CD1c-positive myeloid dendritic cell (primary cell): ENCODE results near the gene FAN1.

ENCODE experiments used
- DNase-seq: peaks from one replicate; pipeline ENCODE4 v3.0.0-alpha.2; 2016; ENCODE audit errors: extremely low spot score

FAN1 gene

DNA sequence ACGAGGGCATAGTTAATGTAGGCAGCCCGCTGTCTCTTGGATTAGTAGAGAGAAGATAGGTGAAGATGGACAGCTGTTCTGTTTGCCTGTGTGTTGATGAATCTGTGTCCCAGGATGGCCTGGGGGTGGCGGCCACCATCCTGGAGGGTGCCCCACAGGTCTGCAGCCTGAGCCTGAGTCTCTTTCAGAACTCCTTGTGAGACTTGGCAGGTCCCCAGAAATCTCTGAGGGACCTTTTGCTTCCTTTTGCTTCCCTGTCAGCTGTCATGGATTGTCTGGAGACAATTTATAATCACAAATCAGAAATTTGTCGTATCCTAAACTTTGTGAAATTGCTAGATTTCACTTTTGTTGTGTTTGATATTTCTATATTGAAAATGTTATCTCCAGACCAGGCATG lies 17.4 kb downstream of the FAN1 start:
- DNase-seq: no peak

DNA sequence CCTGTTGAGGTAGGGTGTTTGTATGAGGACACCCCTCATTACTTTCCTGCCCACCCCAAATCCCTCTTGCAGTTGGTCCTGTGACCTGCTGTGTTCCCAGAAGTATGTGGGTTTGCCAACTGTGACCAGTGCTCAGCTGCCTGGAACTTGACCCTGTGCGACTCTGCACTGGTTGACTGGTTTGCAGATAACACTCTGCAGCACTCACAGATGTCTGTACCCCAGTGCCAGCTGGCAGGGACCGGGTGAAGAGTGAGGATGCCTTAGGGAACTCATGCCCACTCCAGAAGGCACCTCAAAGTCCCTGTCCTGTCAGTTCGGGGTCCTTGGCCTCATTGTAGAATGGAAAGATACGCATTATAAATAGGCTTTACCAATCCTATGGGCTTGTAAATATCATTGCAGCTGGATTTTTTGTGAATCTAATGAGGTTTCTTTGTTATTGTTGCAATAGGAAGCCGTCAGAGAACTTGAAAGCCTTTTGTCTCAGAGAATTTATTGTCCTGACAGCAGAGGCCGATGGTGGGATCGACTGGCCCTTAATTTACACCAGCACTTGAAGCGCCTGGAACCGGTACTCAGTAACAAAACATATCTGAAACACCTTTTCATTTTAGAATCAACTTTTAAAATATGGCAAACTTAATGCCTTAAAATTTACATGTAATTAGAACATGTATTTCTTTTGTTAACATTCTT lies 18.2 kb downstream of the FAN1 start:
- no peak for DNase-seq

GRCh38 chr15:30922480-30923311 lies 19.0 kb downstream of the FAN1 start:
- DNase-seq: no peak

- no peak for DNase-seq
Measured at GRCh38 chr15:30923429-30923828, 19.7 kb downstream of the FAN1 start.

DNA sequence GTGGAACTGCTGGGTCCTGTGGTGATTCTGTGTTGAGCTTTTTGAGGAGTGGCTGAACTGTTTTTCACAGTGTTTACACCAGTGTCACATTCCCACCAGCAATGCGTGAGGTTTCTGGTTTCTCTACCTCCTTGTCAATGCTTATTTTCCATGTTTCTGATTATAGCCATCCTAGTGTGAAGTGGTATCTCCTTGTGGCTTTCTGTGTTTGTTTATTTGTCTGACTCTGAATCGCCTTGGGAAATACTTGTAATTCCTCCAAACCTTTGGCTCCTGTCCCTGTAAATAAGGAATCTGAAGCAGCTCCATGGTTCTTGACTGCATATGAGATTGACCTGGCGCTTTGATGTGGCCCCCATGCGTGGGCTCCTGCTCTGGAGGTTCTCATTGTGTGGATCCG lies 20.6 kb downstream of the FAN1 start:
- DNase-seq: no peak

DNA sequence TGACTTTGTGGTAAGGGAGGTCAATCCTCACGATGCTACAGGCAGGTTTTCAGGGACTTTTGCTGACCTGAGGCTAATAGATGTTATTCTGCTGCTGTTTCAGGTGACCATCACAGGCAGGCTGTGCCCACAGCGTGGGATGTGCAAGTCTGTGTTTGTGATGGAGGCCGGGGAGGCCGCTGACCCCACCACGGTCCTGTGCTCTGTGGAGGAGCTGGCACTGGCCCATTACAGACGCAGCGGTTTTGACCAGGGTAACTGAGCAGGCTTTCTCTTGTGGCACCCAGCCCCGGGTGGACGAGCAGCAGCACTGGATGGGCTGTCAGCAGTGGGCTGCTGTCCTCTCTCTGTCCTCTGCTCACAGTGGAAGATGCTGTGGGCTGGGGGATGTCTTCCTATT lies 22.0 kb downstream of the FAN1 start:
- DNase-seq: no peak

- DNase-seq: no peak
Measured at GRCh38 chr15:30926161-30926560, 22.4 kb downstream of the FAN1 start.

GRCh38 chr15:30927148-30927761 lies 23.5 kb downstream of the FAN1 start:
- DNase-seq: no peak

DNA sequence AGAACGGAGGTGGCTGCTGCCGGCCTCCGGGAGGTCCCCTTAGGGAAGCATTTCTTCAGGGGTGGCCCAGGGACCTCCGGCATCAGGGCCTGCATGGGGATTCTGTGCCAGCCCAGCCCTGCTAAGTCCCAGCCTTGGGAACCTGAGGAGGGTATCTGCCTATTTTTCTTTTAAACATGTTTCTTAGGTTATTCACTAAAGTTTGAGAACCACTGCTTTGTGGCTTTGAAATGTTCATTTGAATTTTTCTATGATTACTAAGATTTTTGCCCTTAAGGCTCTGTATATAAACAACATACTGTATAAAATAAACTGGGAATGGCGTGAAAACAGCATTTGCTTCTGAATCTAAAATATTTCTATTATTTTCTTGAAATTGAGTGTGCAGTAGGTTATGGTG lies 24.4 kb downstream of the FAN1 start:
- DNase-seq: no peak

DNA sequence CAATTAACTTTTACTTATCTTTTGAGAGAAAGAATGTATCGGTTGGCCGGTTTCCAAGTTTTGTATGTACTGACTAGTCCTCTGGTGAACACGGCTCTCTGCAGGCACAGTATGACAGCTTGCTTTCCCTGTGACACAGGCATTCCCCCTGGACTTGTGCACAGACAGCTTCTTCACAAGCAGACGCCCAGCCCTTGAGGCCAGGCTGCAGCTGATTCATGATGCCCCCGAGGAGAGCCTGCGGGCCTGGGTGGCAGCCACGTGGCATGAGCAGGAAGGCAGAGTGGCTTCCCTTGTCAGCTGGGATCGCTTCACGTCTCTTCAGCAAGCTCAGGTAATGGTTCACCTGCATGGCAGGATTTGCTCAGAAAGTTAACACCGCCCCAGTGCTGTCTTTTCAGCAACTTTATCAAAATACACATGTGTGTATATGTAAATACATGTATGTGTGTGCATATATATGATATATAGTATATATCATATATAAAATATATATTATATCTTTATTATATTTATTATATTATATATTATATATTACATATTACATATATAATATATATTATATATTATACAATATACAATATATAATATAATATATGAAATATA lies 25.5 kb downstream of the FAN1 start:
- no peak for DNase-seq

GRCh38 chr15:30929982-30930381 lies 26.3 kb downstream of the FAN1 start:
- DNase-seq: no peak

GRCh38 chr15:30930422-30930821 lies 26.7 kb downstream of the FAN1 start:
- no peak for DNase-seq

- no peak for DNase-seq
Measured at GRCh38 chr15:30933293-30933692, 29.6 kb downstream of the FAN1 start.

DNA sequence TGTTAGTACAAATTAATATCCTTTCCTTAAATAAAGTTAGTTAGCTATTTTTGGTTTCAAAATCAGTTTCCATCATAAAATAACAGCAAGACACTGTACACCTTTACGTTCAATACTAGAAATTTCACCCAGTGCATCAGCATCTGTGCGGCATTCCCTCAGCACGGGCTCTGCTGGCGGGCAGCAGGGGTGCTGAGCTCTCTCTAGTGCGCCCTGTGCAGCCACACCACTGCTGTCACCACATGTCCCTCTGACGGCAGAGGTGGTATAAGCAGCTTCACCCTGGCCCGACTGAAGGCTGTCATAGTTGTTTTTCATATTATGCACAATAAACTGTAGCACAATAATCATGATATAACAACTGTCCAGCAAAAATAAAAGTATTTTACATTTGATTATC lies 35.4 kb downstream of the FAN1 start:
- DNase-seq: no peak

DNA sequence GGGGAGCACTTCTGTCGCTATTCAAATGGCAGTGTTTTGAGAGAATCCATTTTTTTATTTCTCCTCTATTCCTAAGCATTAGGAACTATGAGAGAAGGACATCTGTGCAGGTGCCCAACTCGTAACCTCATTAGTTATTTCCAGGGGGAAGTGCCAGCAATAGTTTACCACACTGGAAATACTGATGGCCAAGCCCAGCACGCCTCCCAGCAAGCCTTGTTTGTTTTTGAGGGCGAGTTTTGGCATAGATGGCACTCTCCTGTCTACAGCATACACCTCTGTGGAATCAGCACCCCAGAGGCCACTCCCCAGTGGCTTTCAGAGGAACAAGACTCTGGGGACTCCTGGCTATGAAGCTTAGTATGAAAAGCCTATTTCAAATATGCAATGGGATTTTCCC lies 36.6 kb downstream of the FAN1 start:
- DNase-seq: no peak

DNA sequence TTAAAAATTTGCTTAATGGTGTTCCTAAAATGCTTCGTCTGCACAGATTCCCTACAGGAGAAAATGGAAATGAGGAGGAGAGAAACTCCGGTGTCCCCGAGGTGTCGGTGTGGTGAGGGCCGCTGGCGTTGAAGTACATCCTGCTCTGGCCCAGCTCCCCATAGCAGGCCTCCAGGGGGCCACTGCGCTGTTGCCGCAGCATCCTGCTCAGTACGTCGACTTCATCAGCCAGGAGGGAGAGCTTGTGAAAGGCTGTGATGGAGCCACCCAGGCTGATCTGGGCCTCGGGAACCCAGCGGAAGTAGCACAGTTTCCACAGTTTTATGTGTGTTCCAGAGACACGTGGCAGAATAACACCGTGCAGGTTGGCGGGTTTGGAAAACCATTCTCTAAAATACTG lies 37.8 kb downstream of the FAN1 start:
- DNase-seq: no peak

GRCh38 chr15:30943654-30944335 lies 40.1 kb downstream of the FAN1 start:
- no peak for DNase-seq

DNA sequence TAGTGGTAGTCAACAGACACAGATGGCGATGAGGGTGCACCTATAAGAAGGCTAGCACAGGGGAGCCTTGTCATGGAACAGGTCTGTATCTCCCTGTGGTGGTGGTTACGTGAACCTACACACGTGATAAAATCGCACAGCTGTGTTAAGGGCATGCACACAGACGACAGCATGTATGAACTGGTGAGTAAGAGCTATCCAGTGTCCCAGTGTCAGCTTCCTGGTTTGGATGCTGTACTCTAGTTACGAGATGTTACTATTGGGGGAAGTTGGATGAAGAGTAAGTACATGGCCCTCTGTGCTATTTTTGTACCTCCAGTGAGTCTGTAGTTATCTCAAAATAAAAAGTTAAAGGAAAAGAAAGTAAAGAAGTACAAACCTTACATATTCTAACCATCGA lies 49.5 kb downstream of the FAN1 start:
- no peak for DNase-seq

DNA sequence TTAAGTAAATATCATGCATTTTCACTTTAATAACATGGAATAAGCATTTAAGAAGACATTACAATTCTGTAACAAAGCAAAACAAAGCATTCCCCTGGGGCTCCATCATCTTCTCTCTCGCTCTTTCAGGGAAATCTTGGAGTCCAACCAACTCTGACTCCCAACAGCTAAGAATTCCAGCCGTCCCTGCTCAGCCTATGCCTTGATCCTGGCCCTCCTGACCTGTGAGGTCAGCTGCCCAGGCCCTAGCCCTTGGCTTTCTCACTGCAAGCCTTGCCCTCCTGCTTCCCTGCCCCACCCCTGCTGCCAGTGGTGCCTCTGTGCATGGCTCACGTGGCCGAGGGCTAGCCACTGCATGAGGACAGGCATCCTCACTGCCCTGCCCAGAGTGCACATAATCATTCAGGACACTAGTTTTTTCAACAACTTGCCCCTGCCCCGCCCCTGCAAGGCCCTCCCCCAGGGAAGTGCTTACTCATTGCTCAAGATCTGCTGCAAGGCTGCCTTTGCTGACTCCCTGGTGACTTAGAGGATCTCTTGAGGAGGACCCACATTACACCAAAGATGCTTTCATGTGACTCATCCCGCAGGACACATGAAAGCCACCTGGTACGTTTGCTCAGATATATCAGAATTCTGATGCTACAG lies 50.1 kb downstream of the FAN1 start:
- no peak for DNase-seq

- no peak for DNase-seq
Measured at GRCh38 chr15:30954674-30955073, 51.0 kb downstream of the FAN1 start.
